Measurements from ENCODE around the gene EIPR1. TPM values are rescaled to one million over a fixed set of nuclear protein-coding genes. Genes with fewer than 3 reads are reported as not detected.

The EIPR1 gene
- polyA plus RNA-seq, 1 donor (not counting 4 experiments of a cell fraction or from before 2014, with no cell fraction given), result 44.3 TPM

GRCh38 chr2:3242747-3243369, 134.8 kb downstream of the EIPR1 start:
- no peak for TF ChIP-seq EZH2 (IDR thresholded peaks at IDR 0.05; ENCODE audit: low read length)
- TF ChIP-seq CTCF (optimal IDR thresholded peaks at IDR 0.05 in 1 of 3, IDR thresholded peaks at IDR 0.05 in 1 of 3, conservative IDR thresholded peaks at IDR 0.05 in 1 of 3; ENCODE audit: extremely low read depth in 1 of 3, insufficient read depth in 2 of 3, low read length in 3 of 3), result no peak
- Histone ChIP-seq H2AFZ (ENCODE audit: control insufficient read depth, low read length) (no peak overlapping the region), H3K27me3 (ENCODE audit: control insufficient read depth, extremely low read depth, insufficient read depth, low read length) (no peaks in the 10 kb centered on the region), H3K36me3 (ENCODE audit: control insufficient read depth in 2 of 2, extremely low read depth in 1 of 2, insufficient read depth in 2 of 2, low read length in 2 of 2) (no peaks in the 10 kb centered on the region), H3K79me2 (ENCODE audit: control insufficient read depth, insufficient read depth, low read length) (no peaks in the 10 kb centered on the region), H3K4me2 (ENCODE audit: control insufficient read depth, extremely low read depth, insufficient read depth, low read depth, low read length) (no peak overlapping the region), H3K9me3 (ENCODE audit: control insufficient read depth, low read depth, low read length) (no peaks in the 10 kb centered on the region), H3K4me1 (ENCODE audit: control insufficient read depth, extremely low read depth, insufficient read depth, low read length) (no peaks in the 10 kb centered on the region), H3K9ac (ENCODE audit: control insufficient read depth, extremely low read depth, insufficient read depth, low read length) (no peak overlapping the region), H3K9me1 (ENCODE audit: control insufficient read depth, extremely low read depth, insufficient read depth, low read length) (no peaks in the 10 kb centered on the region), H3K27ac (ENCODE audit: control insufficient read depth, insufficient read depth, low read length) (no peak overlapping the region), H3K4me3 (ENCODE audit: control insufficient read depth in 2 of 3, extremely low read depth in 1 of 3, insufficient read depth in 2 of 3, low read depth in 1 of 3, low read length in 3 of 3) (no peak overlapping the region), H4K20me1 (ENCODE audit: control insufficient read depth, extremely low read depth, insufficient read depth, low read length) (no peaks in the 10 kb centered on the region)
- FAIRE-seq, result no peak
- DNase-seq (ENCODE audit: low read depth, low spot score), result no peak
- dilution Hi-C loops (cut with MboI; ENCODE audit: extremely low pct_ligation_motif_present, low sequenced_read_pairs), result no loop called here

GRCh38 chr2:3241971-3242746, 135.5 kb downstream of the EIPR1 start:
- no peak for TF ChIP-seq EZH2 (IDR thresholded peaks at IDR 0.05; ENCODE audit: low read length)
- TF ChIP-seq CTCF (optimal IDR thresholded peaks at IDR 0.05 in 1 of 3, IDR thresholded peaks at IDR 0.05 in 1 of 3, conservative IDR thresholded peaks at IDR 0.05 in 1 of 3; ENCODE audit: extremely low read depth in 1 of 3, insufficient read depth in 2 of 3, low read length in 3 of 3), result no peak
- DNase-seq (ENCODE audit: low read depth, low spot score), result no peak
- H3K79me2 ChIP-seq (ENCODE audit: control insufficient read depth, insufficient read depth, low read length), result no peaks in the 10 kb centered on the region
- no peak for FAIRE-seq
- no peak overlapping the region for H3K4me3 ChIP-seq (ENCODE audit: control insufficient read depth in 2 of 3, extremely low read depth in 1 of 3, insufficient read depth in 2 of 3, low read depth in 1 of 3, low read length in 3 of 3)
- no peaks in the 10 kb centered on the region for H4K20me1 ChIP-seq (ENCODE audit: control insufficient read depth, extremely low read depth, insufficient read depth, low read length)
- dilution Hi-C loops (cut with MboI; ENCODE audit: extremely low pct_ligation_motif_present, low sequenced_read_pairs), result no loop called here
- no peak overlapping the region for H2AFZ ChIP-seq (ENCODE audit: control insufficient read depth, low read length)
- H3K9me1 ChIP-seq (ENCODE audit: control insufficient read depth, extremely low read depth, insufficient read depth, low read length), result no peaks in the 10 kb centered on the region
- H3K36me3 ChIP-seq (ENCODE audit: control insufficient read depth in 2 of 2, extremely low read depth in 1 of 2, insufficient read depth in 2 of 2, low read length in 2 of 2), result no peaks in the 10 kb centered on the region
- no peaks in the 10 kb centered on the region for H3K9me3 ChIP-seq (ENCODE audit: control insufficient read depth, low read depth, low read length)
- no peaks in the 10 kb centered on the region for H3K4me1 ChIP-seq (ENCODE audit: control insufficient read depth, extremely low read depth, insufficient read depth, low read length)
- no peak overlapping the region for H3K4me2 ChIP-seq (ENCODE audit: control insufficient read depth, extremely low read depth, insufficient read depth, low read depth, low read length)
- no peaks in the 10 kb centered on the region for H3K27me3 ChIP-seq (ENCODE audit: control insufficient read depth, extremely low read depth, insufficient read depth, low read length)
- H3K9ac ChIP-seq (ENCODE audit: control insufficient read depth, extremely low read depth, insufficient read depth, low read length), result no peak overlapping the region
- no peak overlapping the region for H3K27ac ChIP-seq (ENCODE audit: control insufficient read depth, insufficient read depth, low read length)
